ENCODE measurements around the gene ABL1.

Gene ABL1

GRCh38 chr9:130791303-130791894, 43.7 kb upstream of the ABL1 start:
- TF ChIP-seq TAF1 (IDR thresholded peaks at IDR 0.05; ENCODE audit: borderline replicate concordance, insufficient read depth, low read length), result no peak
- no peak for TF ChIP-seq REST (IDR thresholded peaks at IDR 0.05; ENCODE audit: insufficient read depth in 1 of 2, low read depth in 2 of 2, low read length in 2 of 2)
- TF ChIP-seq POLR2AphosphoS5 (IDR thresholded peaks at IDR 0.05; ENCODE audit: low read depth, low read length), result no peak
- no peak for TF ChIP-seq SIN3A (IDR thresholded peaks at IDR 0.05; ENCODE audit: borderline replicate concordance, insufficient read depth, low read length)
- TF ChIP-seq FOXP2 (optimal IDR thresholded peaks at IDR 0.05; ENCODE audit: borderline replicate concordance, extremely low read depth, extremely low read length, insufficient read depth), result no peak

GRCh38 chr9:130793589-130793988, 41.5 kb upstream of the ABL1 start:
- TF ChIP-seq POLR2AphosphoS5 (IDR thresholded peaks at IDR 0.05; ENCODE audit: low read depth, low read length) (no peak), SIN3A (IDR thresholded peaks at IDR 0.05; ENCODE audit: borderline replicate concordance, insufficient read depth, low read length) (no peak), REST (IDR thresholded peaks at IDR 0.05; ENCODE audit: insufficient read depth in 1 of 2, low read depth in 2 of 2, low read length in 2 of 2) (no peak), TAF1 (IDR thresholded peaks at IDR 0.05; ENCODE audit: borderline replicate concordance, insufficient read depth, low read length) (no peak), FOXP2 (optimal IDR thresholded peaks at IDR 0.05; ENCODE audit: borderline replicate concordance, extremely low read depth, extremely low read length, insufficient read depth) (no peak)

- TF ChIP-seq SIN3A (IDR thresholded peaks at IDR 0.05; ENCODE audit: borderline replicate concordance, insufficient read depth, low read length), result no peak
- no peak for TF ChIP-seq POLR2AphosphoS5 (IDR thresholded peaks at IDR 0.05; ENCODE audit: low read depth, low read length)
- TF ChIP-seq TAF1 (IDR thresholded peaks at IDR 0.05; ENCODE audit: borderline replicate concordance, insufficient read depth, low read length), result no peak
- TF ChIP-seq REST (IDR thresholded peaks at IDR 0.05; ENCODE audit: insufficient read depth in 1 of 2, low read depth in 2 of 2, low read length in 2 of 2), result no peak
- TF ChIP-seq FOXP2 (optimal IDR thresholded peaks at IDR 0.05; ENCODE audit: borderline replicate concordance, extremely low read depth, extremely low read length, insufficient read depth), result no peak
Measured at GRCh38 chr9:130794923-130795495, 40.0 kb upstream of the ABL1 start.

- TF ChIP-seq REST (IDR thresholded peaks at IDR 0.05; ENCODE audit: insufficient read depth in 1 of 2, low read depth in 2 of 2, low read length in 2 of 2), result no peak
Measured at GRCh38 chr9:130805510-130806326, 29.3 kb upstream of the ABL1 start.

All from PFSK-1 (cell line).